ENCODE data around the gene CDH4.

- TF ChIP-seq CTCF (IDR thresholded peaks at IDR 0.05) (no peak), POLR2A (IDR thresholded peaks at IDR 0.05) (no peak)
Observed at GRCh38 chr20:61860260-61860987, 608.4 kb downstream of the CDH4 start.
